CD4-positive, alpha-beta memory T cell (primary cell): ENCODE data around the gene PCA3. TPM values are rescaled to one million over a fixed set of nuclear protein-coding genes. Genes with fewer than 3 reads are reported as not detected.

Experiments used
- CTCF ChIA-PET: fragments of 350-600 bp; sonication (Branson Sonifier 250); formaldehyde crosslinking; loops from one replicate; lab custom pipeline; 2021; ENCODE audit warnings: inconsistent platforms; ENCODE audit not compliant: partially characterized antibody; lab: Charles Lee
- POLR2A ChIA-PET: fragments of 350-600 bp; sonication (Branson Sonifier 250); formaldehyde crosslinking; loops from one replicate; lab custom pipeline; 2021; ENCODE audit not compliant: partially characterized antibody; lab: Charles Lee
- DNase-seq, 5 donors: peaks; one replicate each; pipeline versions ENCODE4 v3.0.0 to v3.0.0-alpha.2; 2020 to 2022; ENCODE audit warnings: mixed read lengths in 1 of 5
- H3K27ac ChIP-seq: one replicate; pipeline ENCODE4 v1.7.0; 2013; ENCODE audit warnings: low read depth, low read length
- H3K27me3 ChIP-seq: 2 replicates; pipeline ENCODE4 v1.7.0; 2013; ENCODE audit warnings: mild to moderate bottlenecking, low read length, moderate library complexity; ENCODE audit not compliant: insufficient read depth
- H3K36me3 ChIP-seq: 2 replicates; pipeline ENCODE4 v1.7.0; 2013; ENCODE audit warnings: mild to moderate bottlenecking, low read length, moderate library complexity; ENCODE audit not compliant: insufficient read depth
- H3K4me1 ChIP-seq: 2 replicates; pipeline ENCODE4 v1.7.0; 2013; ENCODE audit warnings: mild to moderate bottlenecking, low read length, moderate library complexity; ENCODE audit not compliant: insufficient read depth
- H3K4me3 ChIP-seq, 2 donors: one replicate each; pipeline ENCODE4 v1.7.0; 2013; ENCODE audit warnings: low read length in 2 of 2, mild to moderate bottlenecking in 1 of 2
- H3K9me3 ChIP-seq, 2 donors: one replicate each; pipeline ENCODE4 v1.7.0; 2013; ENCODE audit warnings: low read length in 2 of 2, control low read depth in 1 of 2; ENCODE audit not compliant: control insufficient read depth in 1 of 2
- H3K27ac Mint-ChIP-seq, 7 donors: one replicate each; pipeline ENCODE4 v1.8.0; 2020 to 2021; ENCODE audit warnings: mixed read lengths in 7 of 7, mild to moderate bottlenecking in 6 of 7, inconsistent platforms in 3 of 7, moderate library complexity in 3 of 7
- H3K27me3 Mint-ChIP-seq, 2 donors: one replicate each; pipeline ENCODE4 v1.8.0; 2020 to 2021; ENCODE audit warnings: mixed read lengths in 2 of 2
- H3K36me3 Mint-ChIP-seq, 2 donors: one replicate each; pipeline ENCODE4 v1.8.0; 2020 to 2021; ENCODE audit warnings: mixed read lengths in 2 of 2, inconsistent platforms in 1 of 2, mild to moderate bottlenecking in 1 of 2
- H3K4me1 Mint-ChIP-seq, 4 donors: one replicate each; pipeline ENCODE4 v1.8.0; 2020 to 2021; ENCODE audit warnings: mixed read lengths in 4 of 4, mild to moderate bottlenecking in 1 of 4
- H3K4me3 Mint-ChIP-seq, 8 donors: one replicate each; pipeline ENCODE4 v1.8.0; 2020 to 2021; ENCODE audit warnings: mixed read lengths in 8 of 8, mild to moderate bottlenecking in 7 of 8, moderate library complexity in 6 of 8, inconsistent platforms in 3 of 8
- H3K9me3 Mint-ChIP-seq, 8 donors: one replicate each; pipeline ENCODE4 v1.8.0; 2020 to 2021; ENCODE audit warnings: mixed read lengths in 8 of 8, mild to moderate bottlenecking in 5 of 8, inconsistent platforms in 3 of 8, moderate library complexity in 1 of 8
- intact Hi-C: fragments of 100-400 bp; cut with micrococcal nuclease; formaldehyde crosslinking; loops from one replicate; pipeline ENCODE4 v1.15.1; 2023
- polyA plus RNA-seq, 2 donors: library from polyadenylated mRNA; unstranded; fragments of 300-500 nt; fragmentation: Illumina TruSeq; gene quantifications; one replicate each; pipeline ENCODE4 v1.2.3, GENCODE V29; 2021
- total RNA-seq, 2 experiments: library from RNA; stranded (reverse); gene quantifications; one replicate each; pipeline ENCODE4 v1.2.3, GENCODE V29; 2021

The PCA3 gene
- total and polyA plus RNA-seq, 4 experiments from 2014 or later, result not detected

GRCh38 chr9:76784881-76785280 is 20.6 kb downstream of the PCA3 start:
- intact Hi-C loops, result no loop called here

GRCh38 chr9:76785501-76785900 is 21.3 kb downstream of the PCA3 start:
- ChIA-PET POLR2A (no interaction called here), CTCF (interaction anchor here (2.2 kb wide), 1 partner anchor 25 kb away, joined by 7 read pairs; no protein-coding TSS in a partner anchor)
- Histone ChIP-seq H3K4me1 (no peaks in the 10 kb centered on the region), H3K36me3 (no peaks in the 10 kb centered on the region), H3K4me3 (no peak overlapping the region), H3K27me3 (no peaks in the 10 kb centered on the region), H3K27ac (no peak overlapping the region), H3K9me3 (no peaks in the 10 kb centered on the region)
- Mint-ChIP-seq H3K4me1 (no peaks in the 10 kb centered on the region), H3K36me3 (no peaks in the 10 kb centered on the region), H3K27ac (no peak overlapping the region), H3K4me3 (no peak overlapping the region), H3K27me3 (peaks cover 5 to 6% of the 10 kb centered on the region in 2 donors), H3K9me3 (peaks cover 0 to 1% (median 0%) of the 10 kb centered on the region in 8 donors)
- no peak for DNase-seq
- intact Hi-C loops, result no loop called here

More at GRCh38 chr9:76784881-76785280, 20.6 kb downstream of the PCA3 start:
- no peaks in the 10 kb centered on the region for H3K4me1 ChIP-seq
- no peaks in the 10 kb centered on the region for H3K27me3 ChIP-seq
- no peak overlapping the region for H3K4me3 ChIP-seq
- H3K4me3 Mint-ChIP-seq, result no peak overlapping the region
- no peaks in the 10 kb centered on the region for H3K36me3 Mint-ChIP-seq
- no peak overlapping the region for H3K27ac Mint-ChIP-seq
- peaks cover 5 to 6% of the 10 kb centered on the region in 2 donors for H3K27me3 Mint-ChIP-seq
- H3K27ac ChIP-seq, result no peak overlapping the region
- no peaks in the 10 kb centered on the region for H3K36me3 ChIP-seq
- ChIA-PET POLR2A (no interaction called here), CTCF (interaction anchor here (2.2 kb wide), 1 partner anchor 26 kb away, joined by 7 read pairs; no protein-coding TSS in a partner anchor)
- H3K9me3 ChIP-seq, result no peaks in the 10 kb centered on the region
- no peaks in the 10 kb centered on the region for H3K4me1 Mint-ChIP-seq
- peaks cover 0 to 1% (median 0%) of the 10 kb centered on the region in 8 donors for H3K9me3 Mint-ChIP-seq
- DNase-seq, result no peak

GRCh38 chr9:76787677-76788076 is 23.4 kb downstream of the PCA3 start:
- Mint-ChIP-seq H3K4me3 (no peak overlapping the region), H3K27ac (no peak overlapping the region), H3K36me3 (no peaks in the 10 kb centered on the region), H3K4me1 (no peaks in the 10 kb centered on the region), H3K27me3 (peaks cover 2 to 5% of the 10 kb centered on the region in 2 donors), H3K9me3 (peaks cover 0 to 2% (median 0%) of the 10 kb centered on the region in 8 donors)
- H3K27ac ChIP-seq, result no peak overlapping the region
- H3K9me3 ChIP-seq, result no peaks in the 10 kb centered on the region
- intact Hi-C loops, result no loop called here
- H3K36me3 ChIP-seq, result no peaks in the 10 kb centered on the region
- ChIA-PET POLR2A (no interaction called here), CTCF (no interaction called here)
- no peaks in the 10 kb centered on the region for H3K27me3 ChIP-seq
- no peak for DNase-seq
- H3K4me3 ChIP-seq, result no peak overlapping the region
- no peaks in the 10 kb centered on the region for H3K4me1 ChIP-seq

- Mint-ChIP-seq H3K9me3 (peaks cover 0 to 2% (median 0%) of the 10 kb centered on the region in 8 donors), H3K27me3 (peaks cover 2% of the 10 kb centered on the region in 2 donors), H3K27ac (no peak overlapping the region), H3K4me3 (no peak overlapping the region), H3K36me3 (no peaks in the 10 kb centered on the region), H3K4me1 (no peaks in the 10 kb centered on the region)
- Histone ChIP-seq H3K9me3 (no peaks in the 10 kb centered on the region), H3K27me3 (no peaks in the 10 kb centered on the region), H3K4me1 (no peaks in the 10 kb centered on the region), H3K4me3 (no peak overlapping the region), H3K36me3 (no peaks in the 10 kb centered on the region), H3K27ac (no peak overlapping the region)
- CTCF ChIA-PET, result no interaction called here
- POLR2A ChIA-PET, result no interaction called here
- no peak for DNase-seq
- intact Hi-C loops, result no loop called here
Measured at GRCh38 chr9:76789840-76790239, 25.6 kb downstream of the PCA3 start.

- Histone ChIP-seq H3K36me3 (no peaks in the 10 kb centered on the region), H3K27me3 (no peaks in the 10 kb centered on the region), H3K9me3 (no peaks in the 10 kb centered on the region), H3K27ac (no peak overlapping the region), H3K4me3 (no peak overlapping the region), H3K4me1 (no peaks in the 10 kb centered on the region)
- H3K4me1 Mint-ChIP-seq, result no peaks in the 10 kb centered on the region
- intact Hi-C loops, result no loop called here
- ChIA-PET POLR2A (no interaction called here), CTCF (no interaction called here)
- DNase-seq, result no peak
- no peak overlapping the region for H3K27ac Mint-ChIP-seq
- peaks cover 0 to 2% (median 0%) of the 10 kb centered on the region in 8 donors for H3K9me3 Mint-ChIP-seq
- peaks cover 0 to 13% of the 10 kb centered on the region in 2 donors for H3K27me3 Mint-ChIP-seq
- no peaks in the 10 kb centered on the region for H3K36me3 Mint-ChIP-seq
- no peak overlapping the region for H3K4me3 Mint-ChIP-seq
Measured at GRCh38 chr9:76793784-76794431, 29.7 kb downstream of the PCA3 start.

- Histone ChIP-seq H3K4me3 (no peak overlapping the region), H3K36me3 (no peaks in the 10 kb centered on the region), H3K4me1 (no peaks in the 10 kb centered on the region), H3K27ac (no peak overlapping the region), H3K27me3 (no peaks in the 10 kb centered on the region), H3K9me3 (no peaks in the 10 kb centered on the region)
- Mint-ChIP-seq H3K4me3 (no peak overlapping the region), H3K27ac (no peak overlapping the region), H3K27me3 (peaks cover 3 to 13% of the 10 kb centered on the region in 2 donors), H3K36me3 (no peaks in the 10 kb centered on the region), H3K4me1 (no peaks in the 10 kb centered on the region), H3K9me3 (peaks cover 0 to 2% (median 0%) of the 10 kb centered on the region in 8 donors)
- ChIA-PET CTCF (no interaction called here), POLR2A (no interaction called here)
- intact Hi-C loops, result no loop called here
- DNase-seq, result no peak
Measured at GRCh38 chr9:76796296-76796695, 32.1 kb downstream of the PCA3 start.

GRCh38 chr9:76798527-76798926 is 34.3 kb downstream of the PCA3 start:
- H3K9me3 ChIP-seq, result no peaks in the 10 kb centered on the region
- H3K27me3 ChIP-seq, result no peaks in the 10 kb centered on the region
- H3K27ac ChIP-seq, result no peak overlapping the region
- H3K4me1 ChIP-seq, result no peaks in the 10 kb centered on the region
- ChIA-PET POLR2A (no interaction called here), CTCF (no interaction called here)
- no peaks in the 10 kb centered on the region for H3K36me3 ChIP-seq
- no peak for DNase-seq
- no peaks in the 10 kb centered on the region for H3K9me3 Mint-ChIP-seq
- H3K4me3 ChIP-seq, result no peak overlapping the region
- H3K27ac Mint-ChIP-seq, result no peak overlapping the region
- no peaks in the 10 kb centered on the region for H3K4me1 Mint-ChIP-seq
- no peaks in the 10 kb centered on the region for H3K36me3 Mint-ChIP-seq
- H3K4me3 Mint-ChIP-seq, result no peak overlapping the region
- H3K27me3 Mint-ChIP-seq, result peaks cover 3 to 13% of the 10 kb centered on the region in 2 donors
- intact Hi-C loops, result no loop called here
